ENCODE results near the gene RPH3AL.
"Not testable (repeated sequence)": the region's sequence is repeated elsewhere in the genome, so short reads cannot be mapped to it uniquely, and the experiment has no call there.

The RPH3AL gene

DNA sequence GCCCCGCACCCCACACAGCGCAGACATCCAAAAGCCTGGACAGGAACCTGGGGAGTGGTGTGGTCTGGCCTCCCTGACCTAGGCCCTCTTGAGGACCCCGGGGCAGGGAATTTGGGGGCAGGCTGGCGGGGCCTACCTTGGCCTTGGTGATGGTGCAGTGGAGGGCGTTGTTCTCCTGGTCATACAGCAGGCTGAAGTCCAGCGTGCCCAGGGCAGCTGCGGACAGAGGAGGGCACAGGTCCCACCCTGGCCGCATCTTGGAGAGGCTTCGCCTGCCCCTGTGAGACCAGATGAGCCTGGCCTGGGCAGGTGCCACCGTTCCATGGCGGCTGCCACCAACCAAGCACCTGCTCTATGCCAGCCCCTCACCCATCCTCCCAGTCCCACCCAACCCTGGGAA, 180.2 kb downstream of the RPH3AL start:
- DNase-seq = no peak

DNA sequence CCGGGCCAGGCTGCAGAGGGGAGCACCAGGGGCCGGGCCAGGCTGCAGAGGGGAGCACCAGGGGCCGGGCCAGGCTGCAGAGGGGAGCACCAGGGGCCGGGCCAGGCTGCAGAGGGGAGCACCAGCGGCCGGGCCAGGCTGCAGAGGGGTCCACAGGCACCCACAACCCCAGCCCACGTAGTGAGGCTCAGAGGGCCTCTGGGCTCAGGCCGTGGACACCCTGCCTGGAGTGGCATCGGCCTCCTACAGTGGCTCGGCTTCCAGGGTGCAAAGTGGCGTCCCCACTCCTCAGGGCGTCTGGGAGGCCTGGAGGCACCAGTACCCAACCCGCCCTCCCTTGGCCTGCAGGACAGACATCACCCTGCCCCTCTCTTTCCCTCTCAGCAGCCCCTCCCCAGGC, 180.7 kb downstream of the RPH3AL start:
- no peak for DNase-seq

DNA sequence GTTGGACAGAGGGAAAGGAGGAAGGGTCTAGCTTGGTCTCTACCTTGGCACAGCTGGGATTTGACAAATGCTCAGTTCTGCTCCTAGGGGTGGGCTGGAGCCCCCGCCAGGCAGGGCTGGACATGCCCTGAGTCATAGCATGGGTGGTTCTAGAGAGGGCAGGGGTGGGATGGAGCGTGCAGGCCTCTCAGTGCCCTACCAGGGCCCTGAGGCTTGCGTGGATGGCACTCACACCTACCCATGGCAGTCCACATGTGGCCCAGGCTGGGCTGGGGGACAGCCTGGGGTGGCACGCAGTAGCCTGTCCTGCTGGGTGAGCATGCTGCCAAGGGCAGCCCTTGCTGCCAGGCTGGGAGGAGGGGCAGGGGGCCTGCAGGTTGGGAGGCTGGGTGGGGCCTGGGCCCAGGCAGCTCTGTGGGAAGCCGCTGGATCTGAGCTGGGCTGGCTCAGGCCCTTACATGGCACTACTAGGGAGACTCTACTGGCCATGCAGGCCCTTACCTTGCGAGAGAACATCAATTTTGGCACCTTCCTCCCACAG, 182.4 kb downstream of the RPH3AL start:
- DNase-seq = no peak

DNA sequence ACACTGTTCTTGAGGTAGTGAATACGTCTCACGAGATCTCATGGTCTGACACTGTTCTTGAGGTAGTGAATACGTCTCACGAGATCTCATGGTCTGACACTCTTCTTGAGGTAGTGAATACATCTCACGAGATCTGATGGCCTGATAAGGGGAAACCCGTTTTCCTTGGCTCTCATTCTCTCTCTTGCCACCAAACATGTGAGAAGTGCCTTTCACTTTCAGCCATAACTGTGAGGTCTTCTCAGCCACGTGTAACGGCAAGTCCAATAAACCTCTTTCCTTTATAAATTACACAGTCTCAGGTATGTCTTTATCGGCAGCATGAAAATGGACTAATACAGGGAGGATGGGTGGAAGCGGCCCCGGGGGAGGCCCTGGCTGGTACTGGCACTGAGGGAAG, 184.0 kb downstream of the RPH3AL start:
- DNase-seq = not testable (repeated sequence)

GRCh38 chr17:165939-166338, 186.7 kb downstream of the RPH3AL start:
- no peak for DNase-seq

DNA sequence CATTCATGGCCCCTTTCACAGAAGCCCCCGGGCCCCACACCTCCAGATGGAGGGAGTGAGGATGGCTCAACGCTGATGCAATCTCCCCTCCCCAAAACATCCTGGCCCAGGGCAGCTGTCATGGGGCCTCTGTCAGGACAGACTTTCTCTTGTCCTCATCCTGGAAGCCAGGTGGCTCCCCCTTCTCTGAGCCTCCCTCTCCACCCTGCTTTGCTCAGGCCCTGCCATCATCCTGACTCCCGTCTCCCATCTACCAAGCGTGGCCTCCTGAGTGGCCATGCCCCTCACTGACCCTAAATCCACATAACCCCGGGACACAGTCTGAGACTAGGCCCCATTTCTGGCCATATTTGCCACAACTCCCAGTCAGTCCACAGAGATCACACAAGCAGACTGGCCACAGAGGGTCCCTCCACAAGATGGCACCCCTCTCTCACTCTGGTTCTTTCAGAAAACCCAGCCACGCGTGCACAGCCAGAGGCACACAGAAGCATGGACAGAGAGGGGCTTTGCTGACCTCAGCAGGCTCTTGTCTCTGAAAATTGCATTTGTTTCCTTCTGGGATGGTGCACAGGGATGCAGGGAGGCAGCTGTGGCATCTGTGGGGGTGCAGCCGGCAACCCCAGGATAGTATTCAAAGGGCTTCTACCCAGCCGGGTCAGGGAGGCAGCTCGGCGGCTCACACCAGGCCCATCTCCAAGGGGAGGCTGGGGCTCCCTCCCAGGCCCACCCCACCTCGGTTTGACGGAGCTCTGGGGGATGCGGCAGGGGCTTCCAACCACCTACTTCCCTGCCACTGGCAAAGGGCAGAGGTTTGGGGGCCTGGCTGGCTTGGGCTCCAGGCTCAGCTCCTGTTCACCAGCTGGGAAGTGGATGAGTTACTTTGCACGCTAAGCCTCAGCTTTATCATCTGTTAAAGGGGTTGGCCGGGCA, 188.0 kb downstream of the RPH3AL start:
- DNase-seq = no peak

- no peak for DNase-seq
These were observed 189.0 kb downstream of the RPH3AL start for GRCh38 chr17:163514-164098.

GRCh38 chr17:162689-163088, 189.9 kb downstream of the RPH3AL start:
- DNase-seq = no peak
